Measurements from ENCODE around the gene ADAMTS12.

The ADAMTS12 gene

GRCh38 chr5:33701951-33702350 lies 189.8 kb downstream of the ADAMTS12 start:
- no peak for DNase-seq

DNA sequence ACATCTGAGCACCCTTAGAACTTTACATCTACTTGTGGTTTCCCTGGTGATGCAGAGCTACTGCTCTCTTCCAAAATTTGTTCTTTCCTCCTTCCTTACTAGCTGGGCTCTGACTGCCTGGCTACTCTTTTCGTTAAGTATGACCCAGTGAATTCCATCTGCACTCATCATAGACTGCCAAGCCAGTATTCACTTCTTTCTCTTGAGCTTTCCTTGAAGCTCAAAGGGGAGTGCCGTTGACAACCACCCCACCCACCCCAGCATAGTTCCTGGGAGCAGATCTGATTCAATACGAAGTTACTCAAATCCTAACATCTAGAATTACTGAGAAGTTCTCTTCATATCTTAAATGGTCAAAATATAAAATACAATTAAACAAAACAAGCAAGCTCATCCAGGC lies 190.5 kb downstream of the ADAMTS12 start:
- DNase-seq: no peak

DNA sequence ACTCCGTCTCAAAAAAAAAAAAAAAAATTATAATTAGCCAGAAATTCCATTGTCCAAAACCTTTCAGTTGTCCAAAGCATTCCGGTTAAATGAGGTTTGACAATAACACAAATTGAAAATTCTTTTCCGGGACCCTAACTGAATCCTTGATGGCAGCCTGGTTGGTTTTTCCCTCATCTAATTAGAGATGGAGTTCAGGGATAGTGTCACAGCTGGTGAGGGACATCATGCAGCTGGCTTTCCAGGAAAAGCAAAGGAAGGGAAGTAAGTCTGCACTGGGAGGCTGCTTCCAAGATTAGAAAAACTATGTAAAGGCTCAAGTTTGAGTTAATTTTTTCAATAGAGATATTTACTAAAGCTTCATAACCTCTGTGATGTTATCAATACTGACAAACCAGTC lies 195.4 kb downstream of the ADAMTS12 start:
- DNase-seq: no peak

DNA sequence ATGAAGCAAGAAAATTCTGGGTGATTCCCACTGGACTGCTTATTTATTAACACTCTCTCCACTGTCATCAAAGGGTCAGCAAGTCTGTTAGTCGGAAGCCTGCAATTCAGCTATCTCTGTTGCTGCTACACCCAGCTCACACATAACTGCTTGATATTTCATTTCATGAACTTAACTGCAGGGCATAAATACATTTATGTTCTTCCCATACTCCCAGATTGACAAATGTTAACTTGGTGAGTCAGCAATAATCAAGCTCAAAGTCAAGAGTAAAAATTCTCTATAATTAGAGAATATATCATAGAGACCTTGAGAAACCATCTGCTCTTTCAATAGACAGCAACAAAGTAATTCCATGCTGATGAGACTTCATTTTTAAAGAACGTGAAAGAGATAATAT lies 198.8 kb downstream of the ADAMTS12 start:
- DNase-seq: no peak

DNA sequence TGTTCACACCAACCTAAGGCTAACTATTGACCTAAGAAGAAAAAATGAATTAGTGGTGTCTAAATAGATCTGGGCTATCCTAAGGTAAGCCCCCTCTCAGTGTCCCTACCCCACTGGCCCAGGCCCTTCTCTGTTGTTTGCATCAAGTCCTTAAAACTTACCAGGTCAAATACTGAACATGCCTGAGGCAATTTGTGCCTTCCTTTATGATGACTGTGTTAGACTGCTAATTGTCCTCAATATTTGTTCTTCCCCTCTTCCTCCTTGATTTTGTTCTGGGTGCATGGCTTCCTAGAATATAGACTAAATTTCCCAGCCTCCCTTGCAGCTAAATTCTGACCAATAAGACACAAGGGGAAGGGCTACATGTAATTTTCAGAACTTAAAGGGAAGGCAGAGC lies 199.9 kb downstream of the ADAMTS12 start:
- DNase-seq: no peak

- no peak for DNase-seq
Measured at GRCh38 chr5:33690374-33691135, 201.2 kb downstream of the ADAMTS12 start.

DNA sequence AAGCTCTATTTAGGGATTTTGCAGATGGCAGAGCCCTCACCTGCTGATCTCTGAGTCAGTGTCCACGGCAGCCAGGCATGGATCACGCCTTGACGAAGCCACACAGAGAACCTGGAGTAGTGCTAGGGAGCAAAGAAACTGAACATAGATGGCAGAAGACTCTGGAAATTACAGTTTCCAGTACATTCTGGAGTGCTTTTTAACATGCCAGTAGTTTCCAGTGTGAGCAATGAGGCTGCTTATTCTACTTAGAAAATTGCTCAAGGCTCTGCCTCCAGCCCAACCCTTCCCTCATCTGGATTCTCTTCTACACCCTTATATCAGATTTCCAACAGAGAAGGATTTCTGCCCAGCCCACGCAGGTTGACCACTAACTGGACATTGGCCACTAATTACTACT lies 203.3 kb downstream of the ADAMTS12 start:
- DNase-seq: no peak

DNA sequence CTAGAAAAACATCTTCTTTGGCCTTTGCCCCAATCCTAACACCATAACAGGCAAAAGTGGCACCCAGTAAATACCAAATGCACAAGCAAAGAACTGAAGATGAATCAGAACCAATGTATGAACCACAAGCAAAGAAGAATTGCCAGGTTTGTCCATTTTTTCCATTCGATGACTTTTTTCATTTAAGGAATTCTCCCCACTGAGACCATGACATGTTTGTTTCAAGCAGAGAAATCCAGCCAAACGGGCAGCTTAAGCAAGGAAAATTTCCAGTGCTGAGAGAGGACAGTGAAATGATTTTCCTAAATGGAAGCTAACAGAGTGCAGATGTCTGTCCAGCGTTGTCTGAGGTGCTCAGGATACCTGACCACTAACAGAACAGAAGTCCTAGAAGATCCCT lies 203.7 kb downstream of the ADAMTS12 start:
- DNase-seq: no peak

DNA sequence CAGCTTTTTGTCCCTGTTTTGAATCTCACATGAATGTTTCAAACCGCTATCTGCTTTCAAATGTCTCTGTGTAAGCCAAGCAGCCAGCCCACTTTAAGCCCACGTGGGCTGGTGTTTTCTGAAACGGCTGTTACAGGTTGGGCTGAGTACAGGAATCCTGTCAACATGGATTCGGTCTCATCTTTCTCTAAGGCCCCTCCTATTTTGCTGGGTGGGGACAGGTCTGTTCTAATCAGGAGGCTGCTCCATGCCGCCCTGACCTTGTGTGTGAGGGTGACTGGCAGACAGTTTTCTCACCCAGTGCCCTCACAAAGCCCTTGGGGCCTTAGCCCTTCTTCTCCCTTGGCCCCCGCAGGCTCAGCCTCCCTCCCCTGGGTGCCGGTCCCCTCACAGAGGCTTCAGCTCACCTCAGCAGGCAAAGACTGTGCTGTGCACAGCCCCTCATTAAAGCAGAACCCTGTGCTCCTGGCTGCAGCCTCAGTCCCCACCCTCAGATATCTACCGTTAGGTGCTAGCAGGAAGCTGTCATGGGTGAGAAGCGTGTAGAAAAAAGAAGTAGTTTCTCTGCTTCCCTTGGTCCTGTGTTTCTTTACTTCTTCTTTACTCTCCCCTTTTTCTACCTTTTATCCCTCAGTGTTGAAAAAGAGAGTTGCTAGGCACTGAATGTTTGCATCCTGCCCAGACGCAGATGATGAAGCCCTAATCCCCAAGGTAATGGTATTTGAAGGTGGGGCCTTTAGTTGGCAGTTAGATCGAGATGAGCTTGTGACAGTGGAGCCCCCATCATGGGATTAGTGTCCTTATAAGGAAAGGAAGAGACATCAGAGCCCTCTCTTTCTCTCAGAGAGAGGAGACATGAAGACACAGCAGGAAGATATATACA lies 205.7 kb downstream of the ADAMTS12 start:
- no peak for DNase-seq

DNA sequence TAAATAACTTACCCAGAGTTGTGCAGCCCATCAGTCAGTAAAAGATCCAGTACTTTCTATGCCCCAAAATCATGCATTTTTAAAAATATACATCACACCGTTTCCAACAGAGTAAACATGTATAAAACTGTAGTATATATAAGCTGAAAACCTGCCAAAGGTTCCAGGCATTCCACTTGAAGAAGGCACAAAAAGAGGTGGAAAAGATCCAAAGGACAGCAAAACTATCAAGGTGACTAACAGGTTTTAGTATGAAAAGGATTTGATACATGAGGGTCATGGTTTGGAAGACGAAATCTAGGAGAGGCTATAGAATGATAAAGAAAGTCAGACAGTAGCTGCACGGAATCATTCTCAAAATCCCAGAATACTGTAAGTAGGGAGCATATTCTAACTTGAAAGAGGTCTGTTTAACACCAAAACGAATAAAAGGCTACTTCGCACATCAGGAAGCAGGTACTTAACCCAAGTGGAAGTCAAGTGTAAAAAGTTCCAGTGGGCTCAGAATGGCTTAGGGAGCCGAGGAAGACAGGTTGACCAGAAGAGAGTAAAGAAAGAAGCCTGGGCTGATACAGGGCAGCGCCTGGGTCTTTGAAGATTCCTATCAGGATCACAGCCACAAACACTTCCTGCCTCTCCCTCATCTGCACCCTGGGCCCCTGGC lies 207.2 kb downstream of the ADAMTS12 start:
- DNase-seq: no peak

- DNase-seq: no peak
Measured at GRCh38 chr5:33679791-33680190, 212.0 kb downstream of the ADAMTS12 start.

GRCh38 chr5:33675958-33676464 lies 215.8 kb downstream of the ADAMTS12 start:
- DNase-seq: no peak

DNA sequence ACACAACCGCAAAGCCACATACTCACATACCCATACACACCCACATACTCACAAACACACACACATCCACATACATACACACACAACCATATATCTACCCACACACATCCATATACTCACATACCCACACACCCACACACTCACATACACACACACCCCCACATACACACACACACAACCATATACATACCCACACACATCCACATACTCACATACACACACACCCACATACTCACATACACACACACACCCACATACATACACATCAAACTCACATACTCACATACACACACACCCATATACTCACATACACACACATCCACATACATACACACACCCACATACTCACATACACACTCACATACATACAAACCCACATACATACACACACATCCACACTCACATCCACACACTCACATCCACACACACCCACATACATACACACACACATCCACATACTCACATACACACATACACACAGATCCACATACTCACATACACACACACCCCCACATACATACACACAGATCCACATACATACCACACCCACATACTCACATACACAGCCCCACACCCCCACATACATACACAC lies 220.0 kb downstream of the ADAMTS12 start:
- no peak for DNase-seq

GRCh38 chr5:33662722-33663427 lies 228.9 kb downstream of the ADAMTS12 start:
- DNase-seq: no peak

GRCh38 chr5:33659526-33660169 lies 232.1 kb downstream of the ADAMTS12 start:
- DNase-seq: no peak

- DNase-seq: no peak
Measured at GRCh38 chr5:33657804-33658440, 233.9 kb downstream of the ADAMTS12 start.

DNA sequence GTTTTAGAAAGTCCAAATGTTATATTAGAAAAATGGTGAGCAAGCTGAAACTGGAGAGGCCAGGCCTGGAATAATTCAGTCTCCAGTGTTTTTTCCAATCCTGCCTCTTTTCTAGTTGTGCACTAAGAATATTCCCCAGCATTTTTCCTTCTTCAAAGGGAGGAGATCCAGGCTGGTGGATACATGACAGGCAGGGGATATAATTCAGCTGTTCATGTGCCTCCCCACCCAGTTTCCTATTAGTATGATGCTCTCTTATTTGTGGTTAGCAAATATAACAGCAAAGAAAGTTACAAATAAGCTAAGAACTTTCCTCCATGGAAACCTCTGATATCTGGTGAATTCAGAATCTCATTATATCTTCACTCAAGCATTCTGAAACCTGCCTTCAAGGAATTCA lies 234.6 kb downstream of the ADAMTS12 start:
- no peak for DNase-seq

- DNase-seq: no peak
Measured at GRCh38 chr5:33650911-33651310, 240.9 kb downstream of the ADAMTS12 start.

GRCh38 chr5:33649549-33650482 lies 242.0 kb downstream of the ADAMTS12 start:
- DNase-seq: no peak

All from activated effector memory CD4-positive, alpha-beta T cell treated with Interleukin-2 at 50 U/mL for 16 hours (primary cell).